H1 (cell line): Measurements from ENCODE around the gene ZFP64.

Source experiments
- EZH2 ChIP-seq: fragments of 200-600 bp; sonication (generic); IDR thresholded peaks from 2 replicates; pipeline ENCODE4 v1.7.1; 2012; ENCODE audit warnings: low read depth, mild to moderate bottlenecking, moderate library complexity, low read length, inconsistent platforms; ENCODE audit not compliant: severe bottlenecking
- HDAC2 ChIP-seq, 2 experiments: fragments of 300-600 bp in 1 of 2; sonication (generic) in 1 of 2; IDR thresholded peaks; 2 replicates each; pipeline ENCODE4 v1.6.1; 2011 to 2012; ENCODE audit warnings: low read depth in 2 of 2, low read length in 2 of 2, mild to moderate bottlenecking in 2 of 2, moderate library complexity in 2 of 2, borderline replicate concordance in 1 of 2, inconsistent platforms in 1 of 2
- MAX ChIP-seq: IDR thresholded peaks from 2 replicates; pipeline ENCODE4 v1.6.1; 2012; ENCODE audit warnings: inconsistent platforms
- POLR2A ChIP-seq, 2 experiments: IDR thresholded peaks; 1 replicate in 1 of 2; 2 replicates in 1 of 2; pipeline ENCODE4 v1.6.1; 2011; ENCODE audit warnings: low read depth in 2 of 2, low read length in 2 of 2, mild to moderate bottlenecking in 2 of 2; ENCODE audit errors: control extremely low read depth in 1 of 2
- RBBP5 ChIP-seq: IDR thresholded peaks from 2 replicates; pipeline ENCODE4 v1.7.1; 2012; ENCODE audit warnings: low read depth, mild to moderate bottlenecking, inconsistent platforms, low read length, moderate library complexity, borderline replicate concordance
- SP1 ChIP-seq: IDR thresholded peaks from 2 replicates; pipeline ENCODE4 v1.6.1; 2011; ENCODE audit warnings: low read depth, low read length
- YY1 ChIP-seq: IDR thresholded peaks from 2 replicates; pipeline ENCODE4 v1.6.1; 2011; ENCODE audit warnings: low read depth, mild to moderate bottlenecking, low read length
- TF ChIP-seq, protein P1 (sequence below), 3 experiments: IDR thresholded peaks; 1 replicate in 2 of 3; 2 replicates in 1 of 3; pipeline versions ENCODE4 v1.5.1 to v1.6.1; 2011; ENCODE audit warnings: low read length in 3 of 3, mild to moderate bottlenecking in 3 of 3, inconsistent platforms in 2 of 3, low read depth in 1 of 3, moderate library complexity in 1 of 3; ENCODE audit not compliant: insufficient read depth in 1 of 3; ENCODE audit errors: control extremely low read depth in 1 of 3

GRCh38 chr20:52124821-52125220 lies 66.8 kb downstream of the ZFP64 start:
- TF ChIP-seq EZH2, result no peak
- no peak for TF ChIP-seq HDAC2 (IDR thresholded peaks at IDR 0.05; ENCODE audit: borderline replicate concordance in 1 of 2, low read depth in 2 of 2, low read length in 2 of 2)
- no peak for TF ChIP-seq POLR2A (IDR thresholded peaks at IDR 0.05; ENCODE audit: control extremely low read depth in 1 of 2, low read depth in 2 of 2, low read length in 2 of 2)
- TF ChIP-seq, protein P1, sequence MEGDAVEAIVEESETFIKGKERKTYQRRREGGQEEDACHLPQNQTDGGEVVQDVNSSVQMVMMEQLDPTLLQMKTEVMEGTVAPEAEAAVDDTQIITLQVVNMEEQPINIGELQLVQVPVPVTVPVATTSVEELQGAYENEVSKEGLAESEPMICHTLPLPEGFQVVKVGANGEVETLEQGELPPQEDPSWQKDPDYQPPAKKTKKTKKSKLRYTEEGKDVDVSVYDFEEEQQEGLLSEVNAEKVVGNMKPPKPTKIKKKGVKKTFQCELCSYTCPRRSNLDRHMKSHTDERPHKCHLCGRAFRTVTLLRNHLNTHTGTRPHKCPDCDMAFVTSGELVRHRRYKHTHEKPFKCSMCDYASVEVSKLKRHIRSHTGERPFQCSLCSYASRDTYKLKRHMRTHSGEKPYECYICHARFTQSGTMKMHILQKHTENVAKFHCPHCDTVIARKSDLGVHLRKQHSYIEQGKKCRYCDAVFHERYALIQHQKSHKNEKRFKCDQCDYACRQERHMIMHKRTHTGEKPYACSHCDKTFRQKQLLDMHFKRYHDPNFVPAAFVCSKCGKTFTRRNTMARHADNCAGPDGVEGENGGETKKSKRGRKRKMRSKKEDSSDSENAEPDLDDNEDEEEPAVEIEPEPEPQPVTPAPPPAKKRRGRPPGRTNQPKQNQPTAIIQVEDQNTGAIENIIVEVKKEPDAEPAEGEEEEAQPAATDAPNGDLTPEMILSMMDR (IDR thresholded peaks at IDR 0.05; ENCODE audit: control extremely low read depth in 1 of 3, insufficient read depth in 1 of 3, low read depth in 1 of 3, low read length in 3 of 3), result no peak
- TF ChIP-seq MAX, result no peak
- TF ChIP-seq RBBP5, result no peak
- no peak for TF ChIP-seq YY1
- TF ChIP-seq SP1, result no peak
